Endothelial cell of umbilical vein (primary cell): ENCODE data around the gene NECTIN4. TPM values are rescaled to one million over a fixed set of nuclear protein-coding genes. Genes with fewer than 3 reads are reported as not detected.

ENCODE experiments used
- BruUV-seq: library from RNA; stranded (reverse); fragments of 400-500 nt; replicated peaks from 2 replicates; lab custom pipeline; 2021; lab: Mats Ljungman, UMichigan
- CTCF ChIA-PET: fragments of 300-600, 350-600 bp; sonication (Branson Sonifier 250); formaldehyde crosslinking; loops from one replicate; lab custom pipeline; 2021; ENCODE audit warnings: antibody characterized with exemption, inconsistent platforms; lab: Charles Lee
- POLR2A ChIA-PET: fragments of 300-600, 350-600 bp; sonication (Branson Sonifier 250); formaldehyde crosslinking; loops from one replicate; lab custom pipeline; 2021; ENCODE audit warnings: antibody characterized with exemption, inconsistent platforms; lab: Charles Lee
- DNase-seq: peaks from one replicate; pipeline ENCODE4 v3.0.0-alpha.2; 2011; ENCODE audit warnings: low read depth, low spot score
- FAIRE-seq: peaks from 2 replicates; lab custom pipeline; 2011; peaks lifted over from hg19 to GRCh38; lab: Jason Lieb, UNC
- H2AFZ ChIP-seq: 2 replicates; pipeline ENCODE4 v1.6.0; 2012; ENCODE audit warnings: low read depth, low read length, control low read depth, inconsistent platforms
- H3K27ac ChIP-seq: 2 replicates; pipeline ENCODE4 v1.5.1; 2011; ENCODE audit warnings: low read depth, mild to moderate bottlenecking, control low read depth, low read length, moderate library complexity; ENCODE audit not compliant: insufficient read depth
- H3K27me3 ChIP-seq, 2 experiments: 2 replicates each; pipeline versions ENCODE4 v1.6.0 to v1.6.1; 2011; ENCODE audit warnings: low read length in 2 of 2, mixed read lengths in 1 of 2; ENCODE audit not compliant: control insufficient read depth in 2 of 2, insufficient read depth in 2 of 2
- H3K36me3 ChIP-seq, 2 experiments: 2 replicates in 1 of 2; 3 replicates in 1 of 2; pipeline ENCODE4 v1.5.1; 2011; ENCODE audit warnings: low read length in 2 of 2, mild to moderate bottlenecking in 1 of 2, moderate library complexity in 1 of 2; ENCODE audit not compliant: control insufficient read depth in 2 of 2, insufficient read depth in 2 of 2; ENCODE audit errors: extremely low read depth in 1 of 2
- H3K4me1 ChIP-seq: 3 replicates; pipeline ENCODE4 v1.5.1; 2011; ENCODE audit warnings: mild to moderate bottlenecking, low read length; ENCODE audit not compliant: control insufficient read depth, insufficient read depth; ENCODE audit errors: extremely low read depth
- H3K4me2 ChIP-seq: 2 replicates; pipeline ENCODE4 v1.6.1; 2011; ENCODE audit warnings: low read length, control low read depth, mixed read lengths; ENCODE audit not compliant: insufficient read depth
- H3K4me3 ChIP-seq, 3 experiments: fragments of 200-600 bp in 1 of 3; sonication (generic), shearing (Covaris generic) in 1 of 3; replicated peaks in 1 of 3; 2 replicates each; pipeline ENCODE4 v1.5.1; 2011 to 2016; ENCODE audit warnings: control low read depth in 3 of 3, low read length in 3 of 3, mild to moderate bottlenecking in 2 of 3, inconsistent platforms in 1 of 3, low read depth in 1 of 3, moderate library complexity in 1 of 3; ENCODE audit not compliant: insufficient read depth in 1 of 3
- H3K79me2 ChIP-seq: 2 replicates; pipeline ENCODE4 v1.6.0; 2012; ENCODE audit warnings: low read length, inconsistent platforms; ENCODE audit not compliant: control insufficient read depth, insufficient read depth
- H3K9ac ChIP-seq: replicated peaks from 2 replicates; pipeline ENCODE3; 2011; ENCODE audit warnings: low read length, control low read depth; ENCODE audit not compliant: insufficient read depth; ENCODE audit errors: extremely low read depth
- H3K9me1 ChIP-seq: replicated peaks from 3 replicates; pipeline ENCODE4 v1.6.0; 2011; ENCODE audit warnings: mild to moderate bottlenecking, low read length; ENCODE audit not compliant: control insufficient read depth, insufficient read depth; ENCODE audit errors: extremely low read depth
- H3K9me3 ChIP-seq: replicated peaks from 2 replicates; pipeline ENCODE4 v1.5.1; 2012; ENCODE audit warnings: low read length, inconsistent platforms; ENCODE audit not compliant: control insufficient read depth, insufficient read depth
- H4K20me1 ChIP-seq: replicated peaks from 2 replicates; pipeline ENCODE3; 2011; ENCODE audit warnings: mild to moderate bottlenecking, low read length; ENCODE audit not compliant: control insufficient read depth, insufficient read depth; ENCODE audit errors: extremely low read depth
- EZH2 ChIP-seq: IDR thresholded peaks from 2 replicates; pipeline ENCODE4 v1.6.1; 2012; ENCODE audit warnings: borderline replicate concordance, low read depth, mild to moderate bottlenecking, moderate library complexity, low read length, inconsistent platforms; ENCODE audit not compliant: severe bottlenecking
- FOS ChIP-seq: IDR thresholded peaks from 2 replicates; pipeline ENCODE4 v1.6.1; 2011; ENCODE audit warnings: mild to moderate bottlenecking, low read length, moderate library complexity, borderline replicate concordance; ENCODE audit not compliant: insufficient read depth
- GATA2 ChIP-seq: IDR thresholded peaks from 2 replicates; pipeline ENCODE4 v1.7.0; 2011; ENCODE audit warnings: low read depth, mild to moderate bottlenecking, moderate library complexity, mixed read lengths, low read length; ENCODE audit not compliant: insufficient read length, insufficient read depth
- JUN ChIP-seq: IDR thresholded peaks from 2 replicates; pipeline ENCODE4 v1.6.1; 2011; ENCODE audit warnings: borderline replicate concordance, low read depth; ENCODE audit not compliant: insufficient read length, insufficient read depth
- MYC ChIP-seq: IDR thresholded peaks from one replicate; pipeline ENCODE4 v1.6.1; 2011; ENCODE audit warnings: mild to moderate bottlenecking, low read depth, low read length
- POLR2A ChIP-seq: IDR thresholded peaks from 2 replicates; pipeline ENCODE4 v1.6.1; 2012; ENCODE audit warnings: low read depth, mild to moderate bottlenecking, control low read depth, low read length
- POLR2AphosphoS5 ChIP-seq: IDR thresholded peaks from 2 replicates; pipeline ENCODE4 v1.6.1; 2012; ENCODE audit warnings: low read depth, mild to moderate bottlenecking, control low read depth, low read length, moderate library complexity; ENCODE audit not compliant: insufficient read depth
- dilution Hi-C: fragments of 300-500 bp; cut with MboI; formaldehyde crosslinking; loops from one replicate; pipeline ENCODE4 v1.15.0; 2019; ENCODE audit warnings: low sequenced_read_pairs; ENCODE audit not compliant: extremely low pct_ligation_motif_present
- intact Hi-C: fragments of 100-400 bp; cut with micrococcal nuclease; formaldehyde crosslinking; loops from one replicate; pipeline ENCODE4 v1.10.0; 2022
- polyA plus RNA-seq, 4 experiments: library from polyadenylated mRNA; depleted of rRNA in 3 of 4; stranded (reverse) in 3 of 4; unstranded in 1 of 4; fragments of >200 nt; gene quantifications; 2 replicates each; pipeline versions ENCODE4 v1.2.1 to v1.2.3, GENCODE V29; 2011 to 2012; ENCODE audit warnings: missing spikeins in 1 of 4
- total RNA-seq: library from RNA; stranded (reverse); gene quantifications from 2 replicates; pipeline ENCODE4 v1.2.3, GENCODE V29; 2021
- TF ChIP-seq, protein P1 (sequence below): IDR thresholded peaks from 2 replicates; pipeline ENCODE4 v1.6.1; 2011; ENCODE audit not compliant: insufficient read depth, insufficient read length
- TF ChIP-seq, protein P2 (sequence below), 2 donors: IDR thresholded peaks; 1 replicate in 1 of 2; 2 replicates in 1 of 2; pipeline ENCODE4 v1.5.1; 2011; ENCODE audit warnings: low read length in 2 of 2, mild to moderate bottlenecking in 2 of 2, moderate library complexity in 2 of 2, control low read depth in 1 of 2, inconsistent platforms in 1 of 2, low read depth in 1 of 2; ENCODE audit not compliant: insufficient read depth in 1 of 2; ENCODE audit errors: extremely low read depth in 1 of 2

NECTIN4 gene
- total and polyA plus RNA-seq, 2 donors (not counting 3 experiments of a cell fraction or from before 2014, with no cell fraction given): 0.15 to 0.58 TPM

DNA sequence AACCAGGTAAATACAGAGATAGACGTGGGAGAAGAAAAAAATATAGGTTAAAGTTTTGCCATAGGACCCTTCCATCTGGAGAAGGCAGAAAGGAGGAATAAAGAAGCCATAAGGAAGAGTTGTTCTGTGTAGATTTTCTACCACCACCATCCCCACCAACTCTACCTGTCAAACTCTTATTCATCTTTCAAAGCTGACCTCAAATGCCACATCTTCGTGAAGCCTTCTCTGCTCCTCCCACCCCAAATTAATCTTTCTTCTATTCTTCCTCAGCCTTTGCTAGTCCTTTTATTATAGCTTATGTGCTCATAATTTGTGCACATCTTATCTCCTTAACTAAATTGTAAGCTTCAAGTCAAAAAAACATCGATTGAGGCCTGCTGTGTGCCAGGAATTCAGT is 1.3 kb upstream of the NECTIN4 start:
- H3K79me2 ChIP-seq: no peaks in the 10 kb centered on the region
- intact Hi-C loops: no loop called here
- H3K27ac ChIP-seq: no peak overlapping the region
- H3K4me1 ChIP-seq: no peaks in the 10 kb centered on the region
- dilution Hi-C loops: no loop called here
- ChIA-PET POLR2A (no interaction called here), CTCF (interaction anchor here (1.1 kb wide), 1 partner anchor 93 kb away, joined by 4 read pairs; no protein-coding TSS in a partner anchor)
- DNase-seq (no peak), FAIRE-seq (no peak)
- H3K36me3 ChIP-seq: no peaks in the 10 kb centered on the region
- H4K20me1 ChIP-seq: no peaks in the 10 kb centered on the region
- H3K4me2 ChIP-seq: no peak overlapping the region
- no TSS peak for BruUV-seq
- no peaks in the 10 kb centered on the region for H3K9me3 ChIP-seq
- H3K9ac ChIP-seq: no peak overlapping the region
- no peaks in the 10 kb centered on the region for H3K27me3 ChIP-seq
- no peak overlapping the region for H2AFZ ChIP-seq
- H3K9me1 ChIP-seq: no peaks in the 10 kb centered on the region
- TF ChIP-seq, protein P1, sequence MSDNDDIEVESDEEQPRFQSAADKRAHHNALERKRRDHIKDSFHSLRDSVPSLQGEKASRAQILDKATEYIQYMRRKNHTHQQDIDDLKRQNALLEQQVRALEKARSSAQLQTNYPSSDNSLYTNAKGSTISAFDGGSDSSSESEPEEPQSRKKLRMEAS: no peak
- no peak for TF ChIP-seq GATA2
- no peak for TF ChIP-seq EZH2
- TF ChIP-seq JUN: no peak
- TF ChIP-seq POLR2AphosphoS5: no peak
- TF ChIP-seq FOS: no peak
- no peak for TF ChIP-seq POLR2A
- TF ChIP-seq MYC: no peak
- TF ChIP-seq, protein P2, sequence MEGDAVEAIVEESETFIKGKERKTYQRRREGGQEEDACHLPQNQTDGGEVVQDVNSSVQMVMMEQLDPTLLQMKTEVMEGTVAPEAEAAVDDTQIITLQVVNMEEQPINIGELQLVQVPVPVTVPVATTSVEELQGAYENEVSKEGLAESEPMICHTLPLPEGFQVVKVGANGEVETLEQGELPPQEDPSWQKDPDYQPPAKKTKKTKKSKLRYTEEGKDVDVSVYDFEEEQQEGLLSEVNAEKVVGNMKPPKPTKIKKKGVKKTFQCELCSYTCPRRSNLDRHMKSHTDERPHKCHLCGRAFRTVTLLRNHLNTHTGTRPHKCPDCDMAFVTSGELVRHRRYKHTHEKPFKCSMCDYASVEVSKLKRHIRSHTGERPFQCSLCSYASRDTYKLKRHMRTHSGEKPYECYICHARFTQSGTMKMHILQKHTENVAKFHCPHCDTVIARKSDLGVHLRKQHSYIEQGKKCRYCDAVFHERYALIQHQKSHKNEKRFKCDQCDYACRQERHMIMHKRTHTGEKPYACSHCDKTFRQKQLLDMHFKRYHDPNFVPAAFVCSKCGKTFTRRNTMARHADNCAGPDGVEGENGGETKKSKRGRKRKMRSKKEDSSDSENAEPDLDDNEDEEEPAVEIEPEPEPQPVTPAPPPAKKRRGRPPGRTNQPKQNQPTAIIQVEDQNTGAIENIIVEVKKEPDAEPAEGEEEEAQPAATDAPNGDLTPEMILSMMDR (IDR thresholded peaks at IDR 0.05; ENCODE audit: extremely low read depth in 1 of 2, insufficient read depth in 1 of 2, low read depth in 1 of 2, low read length in 2 of 2): no peak
- no peak overlapping the region for H3K4me3 ChIP-seq
